ENCODE measurements around the gene RDH8.

Gene RDH8

DNA sequence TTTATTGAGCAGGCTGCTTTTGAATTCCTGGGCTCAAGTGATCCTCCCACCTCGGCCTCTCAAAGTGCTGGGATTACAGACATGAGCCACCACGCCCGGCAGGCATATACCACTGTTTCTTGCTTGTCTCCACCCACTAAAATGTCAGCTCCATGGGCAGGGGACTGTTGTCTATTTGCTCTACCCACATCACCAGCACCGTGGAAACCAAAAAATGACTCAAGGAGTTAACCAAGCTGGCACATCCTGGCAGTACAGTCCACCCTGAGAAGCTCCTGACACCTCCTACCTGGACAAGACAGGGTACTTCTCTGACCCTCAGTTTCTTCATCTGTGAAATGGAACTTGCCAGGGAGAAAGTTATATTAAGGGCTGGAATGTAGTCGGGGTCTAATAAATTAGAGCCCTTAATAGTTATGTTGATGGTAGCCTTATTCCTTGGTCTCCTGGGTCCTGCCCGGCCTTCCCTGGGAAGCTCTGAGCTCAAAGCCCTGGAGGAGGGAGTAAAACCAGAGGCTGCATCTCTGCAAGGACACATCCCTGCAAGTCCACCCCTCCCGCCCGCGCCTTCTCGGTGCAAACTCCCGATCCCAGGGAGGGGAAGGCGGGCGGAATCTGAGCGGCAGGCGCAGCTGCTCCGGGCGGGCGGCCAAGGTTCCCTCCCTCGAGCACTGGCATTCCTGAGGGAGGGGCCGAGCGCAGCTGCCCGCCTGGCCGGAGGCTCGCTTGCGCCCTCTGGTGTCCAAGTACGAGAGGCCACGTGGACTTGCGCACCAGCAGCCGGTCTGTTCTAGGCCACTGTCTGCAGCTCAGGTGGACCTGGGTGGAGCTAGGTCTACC is 14.1 kb downstream of the RDH8 start (continued):
- TF ChIP-seq WT1 (tag by site-specific recombination; IDR thresholded peaks at IDR 0.05): peak; percentile 84
- TF ChIP-seq, protein P1, sequence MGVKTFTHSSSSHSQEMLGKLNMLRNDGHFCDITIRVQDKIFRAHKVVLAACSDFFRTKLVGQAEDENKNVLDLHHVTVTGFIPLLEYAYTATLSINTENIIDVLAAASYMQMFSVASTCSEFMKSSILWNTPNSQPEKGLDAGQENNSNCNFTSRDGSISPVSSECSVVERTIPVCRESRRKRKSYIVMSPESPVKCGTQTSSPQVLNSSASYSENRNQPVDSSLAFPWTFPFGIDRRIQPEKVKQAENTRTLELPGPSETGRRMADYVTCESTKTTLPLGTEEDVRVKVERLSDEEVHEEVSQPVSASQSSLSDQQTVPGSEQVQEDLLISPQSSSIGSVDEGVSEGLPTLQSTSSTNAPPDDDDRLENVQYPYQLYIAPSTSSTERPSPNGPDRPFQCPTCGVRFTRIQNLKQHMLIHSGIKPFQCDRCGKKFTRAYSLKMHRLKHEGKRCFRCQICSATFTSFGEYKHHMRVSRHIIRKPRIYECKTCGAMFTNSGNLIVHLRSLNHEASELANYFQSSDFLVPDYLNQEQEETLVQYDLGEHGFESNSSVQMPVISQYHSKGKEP (tag by site-specific recombination; IDR thresholded peaks at IDR 0.05): peak; percentile 93
- TF ChIP-seq ZNF555 (tag by site-specific recombination; conservative IDR thresholded peaks at IDR 0.05): no peak
- TF ChIP-seq, protein P2, sequence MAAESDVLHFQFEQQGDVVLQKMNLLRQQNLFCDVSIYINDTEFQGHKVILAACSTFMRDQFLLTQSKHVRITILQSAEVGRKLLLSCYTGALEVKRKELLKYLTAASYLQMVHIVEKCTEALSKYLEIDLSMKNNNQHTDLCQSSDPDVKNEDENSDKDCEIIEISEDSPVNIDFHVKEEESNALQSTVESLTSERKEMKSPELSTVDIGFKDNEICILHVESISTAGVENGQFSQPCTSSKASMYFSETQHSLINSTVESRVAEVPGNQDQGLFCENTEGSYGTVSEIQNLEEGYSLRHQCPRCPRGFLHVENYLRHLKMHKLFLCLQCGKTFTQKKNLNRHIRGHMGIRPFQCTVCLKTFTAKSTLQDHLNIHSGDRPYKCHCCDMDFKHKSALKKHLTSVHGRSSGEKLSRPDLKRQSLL (tag by site-specific recombination; IDR thresholded peaks at IDR 0.05): no peak
- TF ChIP-seq ZEB2 (tag by site-specific recombination; IDR thresholded peaks at IDR 0.05): peak; percentile 94
- no peak for TF ChIP-seq ZNF621 (tag by site-specific recombination; IDR thresholded peaks at IDR 0.05)
- TF ChIP-seq, protein P3, sequence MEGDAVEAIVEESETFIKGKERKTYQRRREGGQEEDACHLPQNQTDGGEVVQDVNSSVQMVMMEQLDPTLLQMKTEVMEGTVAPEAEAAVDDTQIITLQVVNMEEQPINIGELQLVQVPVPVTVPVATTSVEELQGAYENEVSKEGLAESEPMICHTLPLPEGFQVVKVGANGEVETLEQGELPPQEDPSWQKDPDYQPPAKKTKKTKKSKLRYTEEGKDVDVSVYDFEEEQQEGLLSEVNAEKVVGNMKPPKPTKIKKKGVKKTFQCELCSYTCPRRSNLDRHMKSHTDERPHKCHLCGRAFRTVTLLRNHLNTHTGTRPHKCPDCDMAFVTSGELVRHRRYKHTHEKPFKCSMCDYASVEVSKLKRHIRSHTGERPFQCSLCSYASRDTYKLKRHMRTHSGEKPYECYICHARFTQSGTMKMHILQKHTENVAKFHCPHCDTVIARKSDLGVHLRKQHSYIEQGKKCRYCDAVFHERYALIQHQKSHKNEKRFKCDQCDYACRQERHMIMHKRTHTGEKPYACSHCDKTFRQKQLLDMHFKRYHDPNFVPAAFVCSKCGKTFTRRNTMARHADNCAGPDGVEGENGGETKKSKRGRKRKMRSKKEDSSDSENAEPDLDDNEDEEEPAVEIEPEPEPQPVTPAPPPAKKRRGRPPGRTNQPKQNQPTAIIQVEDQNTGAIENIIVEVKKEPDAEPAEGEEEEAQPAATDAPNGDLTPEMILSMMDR (tag by site-specific recombination; IDR thresholded peaks at IDR 0.05): peak; percentile 98
- TF ChIP-seq, protein P4, sequence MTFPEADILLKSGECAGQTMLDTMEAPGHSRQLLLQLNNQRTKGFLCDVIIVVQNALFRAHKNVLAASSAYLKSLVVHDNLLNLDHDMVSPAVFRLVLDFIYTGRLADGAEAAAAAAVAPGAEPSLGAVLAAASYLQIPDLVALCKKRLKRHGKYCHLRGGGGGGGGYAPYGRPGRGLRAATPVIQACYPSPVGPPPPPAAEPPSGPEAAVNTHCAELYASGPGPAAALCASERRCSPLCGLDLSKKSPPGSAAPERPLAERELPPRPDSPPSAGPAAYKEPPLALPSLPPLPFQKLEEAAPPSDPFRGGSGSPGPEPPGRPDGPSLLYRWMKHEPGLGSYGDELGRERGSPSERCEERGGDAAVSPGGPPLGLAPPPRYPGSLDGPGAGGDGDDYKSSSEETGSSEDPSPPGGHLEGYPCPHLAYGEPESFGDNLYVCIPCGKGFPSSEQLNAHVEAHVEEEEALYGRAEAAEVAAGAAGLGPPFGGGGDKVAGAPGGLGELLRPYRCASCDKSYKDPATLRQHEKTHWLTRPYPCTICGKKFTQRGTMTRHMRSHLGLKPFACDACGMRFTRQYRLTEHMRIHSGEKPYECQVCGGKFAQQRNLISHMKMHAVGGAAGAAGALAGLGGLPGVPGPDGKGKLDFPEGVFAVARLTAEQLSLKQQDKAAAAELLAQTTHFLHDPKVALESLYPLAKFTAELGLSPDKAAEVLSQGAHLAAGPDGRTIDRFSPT (tag by site-specific recombination; IDR thresholded peaks at IDR 0.05): peak; percentile 89
- no peak for TF ChIP-seq ZFP3 (tag by site-specific recombination; IDR thresholded peaks at IDR 0.05; ENCODE audit: low read depth)
- peak; percentile 68; the same call in 1 of the 2 replicates for TF ChIP-seq ZNF394 (tag by site-specific recombination; IDR thresholded peaks at IDR 0.05; ENCODE audit: borderline replicate concordance)
- no peak for TF ChIP-seq ZNF624 (tag by site-specific recombination; IDR thresholded peaks at IDR 0.05)
- TF ChIP-seq, protein P5, sequence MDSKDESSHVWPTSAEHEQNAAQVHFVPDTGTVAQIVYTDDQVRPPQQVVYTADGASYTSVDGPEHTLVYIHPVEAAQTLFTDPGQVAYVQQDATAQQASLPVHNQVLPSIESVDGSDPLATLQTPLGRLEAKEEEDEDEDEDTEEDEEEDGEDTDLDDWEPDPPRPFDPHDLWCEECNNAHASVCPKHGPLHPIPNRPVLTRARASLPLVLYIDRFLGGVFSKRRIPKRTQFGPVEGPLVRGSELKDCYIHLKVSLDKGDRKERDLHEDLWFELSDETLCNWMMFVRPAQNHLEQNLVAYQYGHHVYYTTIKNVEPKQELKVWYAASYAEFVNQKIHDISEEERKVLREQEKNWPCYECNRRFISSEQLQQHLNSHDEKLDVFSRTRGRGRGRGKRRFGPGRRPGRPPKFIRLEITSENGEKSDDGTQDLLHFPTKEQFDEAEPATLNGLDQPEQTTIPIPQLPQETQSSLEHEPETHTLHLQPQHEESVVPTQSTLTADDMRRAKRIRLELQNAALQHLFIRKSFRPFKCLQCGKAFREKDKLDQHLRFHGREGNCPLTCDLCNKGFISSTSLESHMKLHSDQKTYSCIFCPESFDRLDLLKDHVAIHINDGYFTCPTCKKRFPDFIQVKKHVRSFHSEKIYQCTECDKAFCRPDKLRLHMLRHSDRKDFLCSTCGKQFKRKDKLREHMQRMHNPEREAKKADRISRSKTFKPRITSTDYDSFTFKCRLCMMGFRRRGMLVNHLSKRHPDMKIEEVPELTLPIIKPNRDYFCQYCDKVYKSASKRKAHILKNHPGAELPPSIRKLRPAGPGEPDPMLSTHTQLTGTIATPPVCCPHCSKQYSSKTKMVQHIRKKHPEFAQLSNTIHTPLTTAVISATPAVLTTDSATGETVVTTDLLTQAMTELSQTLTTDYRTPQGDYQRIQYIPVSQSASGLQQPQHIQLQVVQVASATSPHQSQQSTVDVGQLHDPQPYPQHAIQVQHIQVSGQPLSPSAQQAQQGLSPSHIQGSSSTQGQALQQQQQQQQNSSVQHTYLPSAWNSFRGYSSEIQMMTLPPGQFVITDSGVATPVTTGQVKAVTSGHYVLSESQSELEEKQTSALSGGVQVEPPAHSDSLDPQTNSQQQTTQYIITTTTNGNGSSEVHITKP (tag by site-specific recombination; IDR thresholded peaks at IDR 0.05): peak; percentile 48; the same call in 1 of the 2 replicates
- TF ChIP-seq ZNF391 (tag by site-specific recombination; IDR thresholded peaks at IDR 0.05; ENCODE audit: borderline replicate concordance, low read depth): peak; percentile 92; the same call in 1 of the 2 replicates
- TF ChIP-seq ZNF423 (tag by site-specific recombination; IDR thresholded peaks at IDR 0.05): no peak
- TF ChIP-seq, protein P6, sequence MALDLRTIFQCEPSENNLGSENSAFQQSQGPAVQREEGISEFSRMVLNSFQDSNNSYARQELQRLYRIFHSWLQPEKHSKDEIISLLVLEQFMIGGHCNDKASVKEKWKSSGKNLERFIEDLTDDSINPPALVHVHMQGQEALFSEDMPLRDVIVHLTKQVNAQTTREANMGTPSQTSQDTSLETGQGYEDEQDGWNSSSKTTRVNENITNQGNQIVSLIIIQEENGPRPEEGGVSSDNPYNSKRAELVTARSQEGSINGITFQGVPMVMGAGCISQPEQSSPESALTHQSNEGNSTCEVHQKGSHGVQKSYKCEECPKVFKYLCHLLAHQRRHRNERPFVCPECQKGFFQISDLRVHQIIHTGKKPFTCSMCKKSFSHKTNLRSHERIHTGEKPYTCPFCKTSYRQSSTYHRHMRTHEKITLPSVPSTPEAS (tag by site-specific recombination; IDR thresholded peaks at IDR 0.05): peak; percentile 41
- no peak for TF ChIP-seq ZNF776 (tag by site-specific recombination; IDR thresholded peaks at IDR 0.05; ENCODE audit: borderline replicate concordance)
- TF ChIP-seq ZBTB1 (tag by site-specific recombination; IDR thresholded peaks at IDR 0.05): no peak
- peak; percentile 84 for TF ChIP-seq BCL11B (tag by site-specific recombination; IDR thresholded peaks at IDR 0.05; ENCODE audit: low read depth)
- TF ChIP-seq, protein P7, sequence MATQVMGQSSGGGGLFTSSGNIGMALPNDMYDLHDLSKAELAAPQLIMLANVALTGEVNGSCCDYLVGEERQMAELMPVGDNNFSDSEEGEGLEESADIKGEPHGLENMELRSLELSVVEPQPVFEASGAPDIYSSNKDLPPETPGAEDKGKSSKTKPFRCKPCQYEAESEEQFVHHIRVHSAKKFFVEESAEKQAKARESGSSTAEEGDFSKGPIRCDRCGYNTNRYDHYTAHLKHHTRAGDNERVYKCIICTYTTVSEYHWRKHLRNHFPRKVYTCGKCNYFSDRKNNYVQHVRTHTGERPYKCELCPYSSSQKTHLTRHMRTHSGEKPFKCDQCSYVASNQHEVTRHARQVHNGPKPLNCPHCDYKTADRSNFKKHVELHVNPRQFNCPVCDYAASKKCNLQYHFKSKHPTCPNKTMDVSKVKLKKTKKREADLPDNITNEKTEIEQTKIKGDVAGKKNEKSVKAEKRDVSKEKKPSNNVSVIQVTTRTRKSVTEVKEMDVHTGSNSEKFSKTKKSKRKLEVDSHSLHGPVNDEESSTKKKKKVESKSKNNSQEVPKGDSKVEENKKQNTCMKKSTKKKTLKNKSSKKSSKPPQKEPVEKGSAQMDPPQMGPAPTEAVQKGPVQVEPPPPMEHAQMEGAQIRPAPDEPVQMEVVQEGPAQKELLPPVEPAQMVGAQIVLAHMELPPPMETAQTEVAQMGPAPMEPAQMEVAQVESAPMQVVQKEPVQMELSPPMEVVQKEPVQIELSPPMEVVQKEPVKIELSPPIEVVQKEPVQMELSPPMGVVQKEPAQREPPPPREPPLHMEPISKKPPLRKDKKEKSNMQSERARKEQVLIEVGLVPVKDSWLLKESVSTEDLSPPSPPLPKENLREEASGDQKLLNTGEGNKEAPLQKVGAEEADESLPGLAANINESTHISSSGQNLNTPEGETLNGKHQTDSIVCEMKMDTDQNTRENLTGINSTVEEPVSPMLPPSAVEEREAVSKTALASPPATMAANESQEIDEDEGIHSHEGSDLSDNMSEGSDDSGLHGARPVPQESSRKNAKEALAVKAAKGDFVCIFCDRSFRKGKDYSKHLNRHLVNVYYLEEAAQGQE (tag by site-specific recombination; IDR thresholded peaks at IDR 0.05): no peak
